Naive thymus-derived CD4-positive, alpha-beta T cell (primary cell): ENCODE measurements around the gene MEX3A. TPM values are rescaled to one million over a fixed set of nuclear protein-coding genes. Genes with fewer than 3 reads are reported as not detected.

Source experiments
- ATAC-seq: fragments of 150-1000 bp; cut with Tn5 transposase; 2 replicates; pipeline ENCODE4 v1.10.0; 2021; ENCODE audit warnings: mild to moderate bottlenecking, moderate library complexity
- CTCF ChIA-PET: fragments of 350-600 bp; sonication (Branson Sonifier 250); formaldehyde crosslinking; loops from one replicate; lab custom pipeline; 2021; ENCODE audit warnings: antibody characterized with exemption; lab: Charles Lee
- POLR2A ChIA-PET: fragments of 350-600 bp; sonication (Branson Sonifier 250); formaldehyde crosslinking; loops from one replicate; lab custom pipeline; 2021; ENCODE audit warnings: antibody characterized with exemption, inconsistent platforms; lab: Charles Lee
- DNase-seq, 9 donors: peaks; one replicate each; pipeline versions ENCODE4 v3.0.0 to v3.0.0-alpha.2; 2020 to 2022; ENCODE audit warnings: mixed read lengths in 1 of 9
- H3K27ac ChIP-seq: one replicate; pipeline ENCODE4 v1.7.0; 2013; ENCODE audit warnings: mild to moderate bottlenecking, low read depth, low read length, moderate library complexity
- H3K27me3 ChIP-seq, 2 donors: one replicate each; pipeline ENCODE4 v1.7.0; 2013; ENCODE audit warnings: low read length in 2 of 2, mild to moderate bottlenecking in 2 of 2, moderate library complexity in 2 of 2; ENCODE audit not compliant: control insufficient read depth in 2 of 2, insufficient read depth in 2 of 2
- H3K36me3 ChIP-seq, 3 experiments: 1 replicate in 2 of 3; 2 replicates in 1 of 3; pipeline ENCODE4 v1.7.0; 2013; ENCODE audit warnings: low read length in 3 of 3, mild to moderate bottlenecking in 3 of 3, moderate library complexity in 1 of 3; ENCODE audit not compliant: insufficient read depth in 3 of 3, control insufficient read depth in 2 of 3
- H3K4me1 ChIP-seq, 2 donors: one replicate each; pipeline ENCODE4 v1.7.0; 2013; ENCODE audit warnings: low read length in 2 of 2, mild to moderate bottlenecking in 2 of 2, moderate library complexity in 1 of 2; ENCODE audit not compliant: control insufficient read depth in 2 of 2, insufficient read depth in 2 of 2
- H3K4me3 ChIP-seq: 2 replicates; pipeline ENCODE4 v1.7.0; 2013; ENCODE audit warnings: mild to moderate bottlenecking, low read length
- H3K9me3 ChIP-seq, 3 experiments: 1 replicate in 2 of 3; 2 replicates in 1 of 3; pipeline ENCODE4 v1.7.0; 2013; ENCODE audit warnings: low read length in 3 of 3; ENCODE audit not compliant: control insufficient read depth in 2 of 3
- H3K27ac Mint-ChIP-seq, 9 donors: one replicate each; pipeline ENCODE4 v1.8.0; 2020 to 2022; ENCODE audit warnings: mixed read lengths in 9 of 9, mild to moderate bottlenecking in 8 of 9, moderate library complexity in 5 of 9, inconsistent platforms in 2 of 9
- H3K27me3 Mint-ChIP-seq, 5 donors: one replicate each; pipeline ENCODE4 v1.8.0; 2021 to 2022; ENCODE audit warnings: mixed read lengths in 5 of 5, mild to moderate bottlenecking in 1 of 5
- H3K36me3 Mint-ChIP-seq, 5 donors: one replicate each; pipeline ENCODE4 v1.8.0; 2020 to 2022; ENCODE audit warnings: mixed read lengths in 5 of 5, mild to moderate bottlenecking in 3 of 5, inconsistent platforms in 1 of 5
- H3K4me1 Mint-ChIP-seq, 7 donors: one replicate each; pipeline ENCODE4 v1.8.0; 2020 to 2022; ENCODE audit warnings: mixed read lengths in 7 of 7, mild to moderate bottlenecking in 3 of 7, inconsistent platforms in 1 of 7
- H3K4me3 Mint-ChIP-seq, 10 donors: one replicate each; pipeline ENCODE4 v1.8.0; 2020 to 2022; ENCODE audit warnings: mild to moderate bottlenecking in 10 of 10, mixed read lengths in 10 of 10, moderate library complexity in 6 of 10, inconsistent platforms in 2 of 10
- H3K9me3 Mint-ChIP-seq, 11 donors: one replicate each; pipeline ENCODE4 v1.8.0; 2020 to 2022; ENCODE audit warnings: mixed read lengths in 11 of 11, mild to moderate bottlenecking in 4 of 11, inconsistent platforms in 1 of 11, moderate library complexity in 1 of 11
- intact Hi-C, 2 donors: fragments of 100-400 bp; cut with micrococcal nuclease; formaldehyde crosslinking; loops; one replicate each; pipeline ENCODE4 v1.15.1; 2023
- polyA plus RNA-seq, 2 donors: library from polyadenylated mRNA; unstranded; fragments of 300-500 nt; fragmentation: Illumina TruSeq; gene quantifications; one replicate each; pipeline ENCODE4 v1.2.3, GENCODE V29; 2021
- total RNA-seq, 6 experiments: library from RNA in 5 of 6; stranded (reverse) in 5 of 6; gene quantifications; 1 replicate in 5 of 6; 2 replicates in 1 of 6; pipeline ENCODE4 v1.2.3 and lab custom pipeline; 2021 to 2026

MEX3A gene
- total and polyA plus RNA-seq, 7 experiments from 2014 or later, result 0.05 to 0.15 (median 0.13) TPM; not detected in 3

DNA sequence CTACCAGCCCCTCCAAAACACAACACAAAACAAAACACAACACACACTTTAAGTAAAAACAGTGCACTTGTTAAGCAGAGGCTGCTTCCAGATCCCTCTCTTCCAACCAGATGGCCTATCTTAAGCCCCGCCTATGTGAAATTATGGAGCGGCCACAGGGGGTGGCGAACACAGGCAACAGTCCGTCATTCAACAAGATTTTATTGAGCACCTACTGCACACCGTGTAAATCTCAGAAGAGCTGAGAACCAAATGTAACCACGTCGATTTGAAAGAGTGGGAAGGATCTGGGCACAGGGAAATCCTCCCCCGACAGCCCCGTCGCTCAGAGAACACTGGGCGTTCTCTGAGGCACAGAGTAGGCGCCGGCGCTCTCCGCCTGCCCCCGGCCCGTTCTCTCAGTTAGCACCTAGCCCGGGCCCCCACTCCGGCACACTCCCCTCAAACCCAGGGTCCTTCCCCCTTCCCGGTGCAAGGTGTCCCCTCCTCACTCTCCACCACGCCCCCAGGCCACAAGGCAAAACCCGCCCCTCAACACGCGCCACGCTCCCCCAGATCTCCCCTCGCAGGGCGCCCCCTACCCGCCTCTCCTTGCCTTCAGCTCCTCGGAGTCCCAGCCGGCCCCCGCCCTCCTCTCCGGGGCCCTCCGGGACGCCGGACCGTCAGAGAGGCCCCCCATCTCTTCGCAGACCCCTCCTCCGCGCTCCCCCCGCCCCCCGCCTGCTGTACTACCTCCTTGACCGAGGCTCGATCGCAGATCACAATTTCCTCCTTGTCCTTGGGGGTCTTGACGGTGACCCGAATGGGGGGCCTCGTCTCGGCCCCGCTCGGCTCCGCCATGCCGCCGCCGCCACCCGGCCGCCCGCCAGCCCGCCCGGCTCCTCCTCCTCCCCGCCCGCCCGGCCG lies 29.1 kb downstream of the MEX3A start:
- H3K4me3 Mint-ChIP-seq, result peak overlapping the region; percentile 89 to 95 (median 94)
- peak overlapping the region; percentile 56 to 93 (median 87) for H3K27ac Mint-ChIP-seq
- H3K4me1 Mint-ChIP-seq, result peaks cover 20 to 47% (median 35%) of the 10 kb centered on the region in 7 donors

DNA sequence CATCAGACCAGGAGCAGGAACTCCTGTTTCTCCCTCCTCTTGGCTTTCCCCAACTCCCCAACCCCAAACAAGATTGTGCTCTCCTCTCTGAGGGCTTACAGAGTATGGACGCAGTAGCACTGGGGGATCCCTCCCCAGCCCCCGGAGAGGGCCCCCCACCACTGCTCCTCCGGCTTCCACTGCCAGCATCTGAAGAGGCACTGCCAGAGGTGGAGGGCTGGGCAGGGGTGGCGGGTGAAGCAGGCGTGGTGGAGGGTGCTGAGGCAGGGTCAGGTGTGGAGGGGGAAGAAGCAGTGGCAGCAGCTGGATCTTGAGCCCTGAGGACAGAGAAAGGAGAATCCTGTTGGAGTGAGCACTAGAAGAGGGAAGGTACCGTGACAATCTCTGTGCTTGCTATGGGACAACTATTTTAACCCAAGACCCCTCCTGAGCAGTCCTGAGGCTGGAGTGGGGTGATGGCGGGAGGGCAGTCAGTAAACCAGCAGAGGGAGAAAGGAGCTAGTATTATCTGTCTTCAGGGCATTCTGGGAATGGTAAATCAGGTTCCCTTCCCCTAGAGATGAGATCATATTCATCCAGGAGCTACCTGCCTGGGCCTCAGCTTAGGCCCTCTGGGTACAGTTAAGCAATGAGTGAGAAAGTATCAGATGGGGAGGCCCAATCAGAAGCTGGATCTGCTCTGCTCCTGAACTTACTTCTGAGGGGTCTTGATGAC lies 31.1 kb downstream of the MEX3A start:
- Mint-ChIP-seq H3K27ac (peak overlapping the region in 2 of 9 donors; percentile 48 to 79), H3K27me3 (no peaks in the 10 kb centered on the region), H3K36me3 (peaks cover 0 to 20% (median 4%) of the 10 kb centered on the region in 5 donors), H3K9me3 (peaks cover 0 to 1% (median 0%) of the 10 kb centered on the region in 11 donors), H3K4me3 (peak overlapping the region in 4 of 10 donors; percentile 1 to 44 (median 38)), H3K4me1 (peaks cover 17 to 40% (median 29%) of the 10 kb centered on the region in 7 donors)
- Histone ChIP-seq H3K4me1 (peaks cover 9 to 17% of the 10 kb centered on the region in 2 donors), H3K36me3 (peaks cover 0 to 16% (median 0%) of the 10 kb centered on the region in 3 experiments), H3K4me3 (no peak overlapping the region), H3K27me3 (no peaks in the 10 kb centered on the region), H3K27ac (no peak overlapping the region), H3K9me3 (no peaks in the 10 kb centered on the region)
- ATAC-seq (no peak), DNase-seq (no peak)
- intact Hi-C loops, result loop anchor here (5.0 to 10.0 kb wide), 8 partner anchors 286 to 964 kb away; partner anchors contain the start of genes ASH1L (in 1 of the 2), CCT3 (in 1 of the 2), CLK2 (in 1 of the 2) and DAP3 (in 1 of the 2)
- CTCF ChIA-PET, result no interaction called here
- POLR2A ChIA-PET, result no interaction called here

More for the DNA sequence above, 29.1 kb downstream of the MEX3A start:
- Mint-ChIP-seq H3K27me3 (no peaks in the 10 kb centered on the region), H3K9me3 (peaks cover 0 to under 1% (median 0%) of the 10 kb centered on the region in 11 donors), H3K36me3 (peaks cover 0 to 20% (median 8%) of the 10 kb centered on the region in 5 donors)
- Histone ChIP-seq H3K4me1 (peaks cover 9 to 17% of the 10 kb centered on the region in 2 donors), H3K27ac (peak overlapping the region; percentile 82), H3K9me3 (no peaks in the 10 kb centered on the region), H3K36me3 (peaks cover 0 to 15% (median 0%) of the 10 kb centered on the region in 3 experiments), H3K27me3 (no peaks in the 10 kb centered on the region), H3K4me3 (peak overlapping the region; percentile 54)
- ChIA-PET CTCF (interaction anchor here (0.7 to 1.1 kb wide), 4 partner anchors 10 to 149 kb away, joined by 3 to 5 read pairs (median 3); no protein-coding TSS in a partner anchor), POLR2A (interaction anchor here (0.5 to 1.7 kb wide), 7 partner anchors 33 to 230 kb away, joined by 3 to 11 read pairs (median 3); partner anchors contain the start of genes KHDC4, SMG5 and SSR2)
- ATAC-seq (peak; percentile 58), DNase-seq (peak; percentile 48 to 77 (median 63))
- intact Hi-C loops, result loop anchor here (1.0 to 10.0 kb wide), 11 partner anchors 27 to 1832 kb away; partner anchors contain the start of genes ASH1L (in 1 of the 2), CCT3 (in 1 of the 2), CLK2 (in 1 of the 2) and DAP3 (in 1 of the 2)

DNA sequence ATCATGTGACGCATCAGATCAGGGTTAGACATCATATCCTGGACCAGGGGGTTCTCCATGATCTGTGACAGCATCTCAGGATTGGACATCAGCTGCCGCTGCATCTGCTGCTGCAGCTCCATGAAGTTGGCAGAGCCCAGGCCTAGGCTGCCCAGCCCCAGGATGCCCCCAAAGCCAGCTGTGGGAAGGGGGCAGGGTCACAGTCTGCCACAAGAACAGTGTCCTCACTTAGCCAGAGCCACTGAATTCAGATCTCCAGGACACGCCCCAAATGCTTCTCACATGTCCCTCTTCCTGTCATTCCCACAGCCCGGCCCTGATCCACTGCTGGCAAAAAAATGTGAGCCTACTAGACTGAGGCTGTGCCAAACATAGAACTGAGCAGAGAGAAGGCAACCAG lies 31.9 kb downstream of the MEX3A start:
- Histone ChIP-seq H3K4me3 (no peak overlapping the region), H3K36me3 (peaks cover 0 to 16% (median 0%) of the 10 kb centered on the region in 3 experiments), H3K9me3 (no peaks in the 10 kb centered on the region), H3K27me3 (no peaks in the 10 kb centered on the region), H3K27ac (no peak overlapping the region), H3K4me1 (peaks cover 6 to 11% of the 10 kb centered on the region in 2 donors)
- Mint-ChIP-seq H3K4me1 (peaks cover 13 to 33% (median 22%) of the 10 kb centered on the region in 7 donors), H3K4me3 (peak overlapping the region in 2 of 10 donors; percentile 35 to 45), H3K27me3 (no peaks in the 10 kb centered on the region), H3K9me3 (peaks cover 0 to 1% (median 0%) of the 10 kb centered on the region in 11 donors), H3K36me3 (peaks cover 0 to 21% (median 4%) of the 10 kb centered on the region in 5 donors), H3K27ac (no peak overlapping the region)
- no peak for DNase-seq
- CTCF ChIA-PET, result no interaction called here
- no peak for ATAC-seq
- intact Hi-C loops, result loop anchor here (5.0 to 10.0 kb wide), 8 partner anchors 287 to 963 kb away; partner anchors contain the start of genes ASH1L (in 1 of the 2), CCT3 (in 1 of the 2), CLK2 (in 1 of the 2) and DAP3 (in 1 of the 2)
- POLR2A ChIA-PET, result no interaction called here

DNA sequence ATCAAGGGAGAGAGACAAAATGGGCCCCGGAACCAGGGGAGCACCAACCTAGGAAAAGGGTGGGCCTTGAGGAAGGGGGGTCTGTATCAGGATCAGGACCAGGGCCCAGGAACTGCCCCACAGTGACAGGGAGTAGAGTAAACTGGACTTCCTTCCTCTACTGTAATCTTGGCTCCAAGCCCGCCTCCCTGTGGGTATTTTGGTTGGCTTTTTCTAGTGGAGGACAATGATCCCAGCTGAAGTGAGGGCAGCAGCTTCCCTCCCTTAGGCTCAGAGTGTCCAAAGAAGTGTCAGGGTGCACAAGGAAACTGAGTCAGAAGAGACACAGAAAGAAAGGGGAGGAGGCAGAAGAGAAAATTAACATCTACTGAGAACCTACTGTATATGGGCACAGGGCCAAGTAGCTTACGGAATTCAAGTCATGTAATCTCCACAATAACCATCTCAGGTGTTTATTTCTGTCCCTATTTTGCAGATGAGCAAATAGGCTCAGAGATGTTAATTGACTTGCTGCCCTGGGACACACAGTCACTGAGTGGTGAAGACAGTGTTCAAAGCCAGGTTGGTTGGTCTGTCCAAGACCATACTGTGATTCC lies 33.5 kb downstream of the MEX3A start:
- DNase-seq (no peak), ATAC-seq (no peak)
- Histone ChIP-seq H3K27me3 (no peaks in the 10 kb centered on the region), H3K4me1 (peaks cover 0 to 7% of the 10 kb centered on the region in 2 donors), H3K4me3 (no peak overlapping the region), H3K27ac (no peak overlapping the region), H3K9me3 (no peaks in the 10 kb centered on the region), H3K36me3 (peaks cover 0 to 19% (median 0%) of the 10 kb centered on the region in 3 experiments)
- ChIA-PET CTCF (no interaction called here), POLR2A (no interaction called here)
- Mint-ChIP-seq H3K4me3 (no peak overlapping the region), H3K9me3 (peaks cover 0 to 1% (median 0%) of the 10 kb centered on the region in 11 donors), H3K4me1 (peaks cover 8 to 32% (median 15%) of the 10 kb centered on the region in 7 donors), H3K27me3 (no peaks in the 10 kb centered on the region), H3K27ac (peak overlapping the region in 1 of 9 donors; percentile 21), H3K36me3 (peaks cover 0 to 27% (median 7%) of the 10 kb centered on the region in 5 donors)
- intact Hi-C loops, result no loop called here

DNA sequence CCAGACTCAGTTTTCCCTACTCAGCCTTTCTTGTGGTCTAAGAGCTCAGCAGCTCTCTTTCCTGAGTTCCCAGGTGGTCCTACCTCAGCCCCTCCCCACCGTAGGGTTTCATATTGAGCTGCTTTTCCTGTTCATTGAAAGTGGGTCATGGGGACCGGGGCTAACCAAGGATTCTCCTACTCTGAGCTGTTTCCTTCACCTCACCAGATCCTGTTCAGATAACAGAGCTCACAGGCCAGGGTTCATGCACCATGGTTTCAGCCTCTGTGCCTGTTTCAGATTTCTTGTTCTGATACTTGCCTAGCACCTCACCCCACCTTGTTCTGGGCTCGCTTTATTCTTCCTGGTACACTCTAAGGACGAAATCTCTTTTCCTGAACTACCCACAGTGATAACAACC lies 37.2 kb downstream of the MEX3A start:
- Mint-ChIP-seq H3K4me1 (peaks cover 0 to 20% (median 5%) of the 10 kb centered on the region in 7 donors), H3K4me3 (no peak overlapping the region), H3K9me3 (peaks cover 0 to 1% (median 0%) of the 10 kb centered on the region in 11 donors), H3K36me3 (peaks cover 6 to 38% (median 17%) of the 10 kb centered on the region in 5 donors), H3K27me3 (no peaks in the 10 kb centered on the region), H3K27ac (peak overlapping the region in 2 of 9 donors; percentile 10 to 79)
- no peak for DNase-seq
- ATAC-seq, result no peak
- H3K4me3 ChIP-seq, result no peak overlapping the region
- no peaks in the 10 kb centered on the region for H3K9me3 ChIP-seq
- intact Hi-C loops, result no loop called here
- POLR2A ChIA-PET, result interaction anchor here (0.7 kb wide), 1 partner anchor 380 kb away, joined by 4 read pairs; no protein-coding TSS in a partner anchor
- CTCF ChIA-PET, result no interaction called here
- no peaks in the 10 kb centered on the region for H3K27me3 ChIP-seq
- H3K4me1 ChIP-seq, result no peaks in the 10 kb centered on the region
- H3K36me3 ChIP-seq, result peaks cover 0 to 51% (median 0%) of the 10 kb centered on the region in 3 experiments
- no peak overlapping the region for H3K27ac ChIP-seq
